ENCODE results near the gene PMEPA1.

DNA sequence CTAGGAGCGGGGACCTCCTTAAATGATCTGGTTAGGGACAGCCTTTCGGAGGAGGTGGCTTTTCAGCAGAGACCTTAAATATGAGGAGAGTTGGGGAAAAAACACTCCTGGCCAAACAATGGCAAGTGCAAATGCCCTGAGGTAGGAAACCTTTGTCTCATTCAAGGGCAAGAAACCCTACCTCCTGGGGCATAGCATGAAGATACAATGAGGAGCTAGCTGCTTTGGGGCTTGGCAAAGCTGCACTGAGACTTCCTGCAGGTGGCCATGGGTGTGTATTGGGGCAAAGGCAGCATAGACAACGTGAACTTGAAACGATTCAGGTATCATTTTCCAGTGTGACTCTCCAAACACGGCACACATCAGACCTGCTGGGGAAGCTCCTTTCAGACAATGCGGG, 30.7 kb downstream of the PMEPA1 start:
- TF ChIP-seq POLR2AphosphoS5 (IDR thresholded peaks at IDR 0.05; ENCODE audit: low read depth, low read length): no peak
- TF ChIP-seq CTCF (IDR thresholded peaks at IDR 0.05): no peak
- TF ChIP-seq REST (IDR thresholded peaks at IDR 0.05; ENCODE audit: insufficient read depth in 1 of 2, low read depth in 2 of 2, low read length in 1 of 2): no peak
- no peak for TF ChIP-seq SIN3A (IDR thresholded peaks at IDR 0.05; ENCODE audit: borderline replicate concordance, insufficient read depth, low read depth, low read length)
